A673 (cell line): Measurements from ENCODE around the gene HRH1. TPM values are rescaled to one million over a fixed set of nuclear protein-coding genes. Genes with fewer than 3 reads are reported as not detected.
"Not testable (repeated sequence)": the region's sequence is repeated elsewhere in the genome, so short reads cannot be mapped to it uniquely, and the experiment has no call there.

Experiments used
- Bru-seq: library from RNA; stranded (reverse); fragments of 400-500 nt; gene quantifications from one replicate; lab custom pipeline; 2021; lab: Mats Ljungman, UMichigan
- BruChase-seq, 2 experiments: library from RNA; stranded (reverse); fragments of 400-500 nt; gene quantifications; one replicate each; lab custom pipeline; 2021; lab: Mats Ljungman, UMichigan
- BruUV-seq: library from RNA; stranded (reverse); fragments of 400-500 nt; replicated peaks from 2 replicates; lab custom pipeline; 2021; lab: Mats Ljungman, UMichigan
- CTCF ChIA-PET: fragments of 300-600 bp; sonication (Branson Sonifier 250); formaldehyde crosslinking; loops from one replicate; lab custom pipeline; 2022; ENCODE audit warnings: antibody characterized with exemption; lab: Charles Lee
- POLR2A ChIA-PET: fragments of 300-600 bp; sonication (Branson Sonifier 250); formaldehyde crosslinking; loops from one replicate; lab custom pipeline; 2022; ENCODE audit warnings: antibody characterized with exemption; ENCODE audit not compliant: low non-redundant PET; lab: Charles Lee
- DNase-seq: peaks from one replicate; pipeline ENCODE4 v3.0.0-alpha.2; 2015; ENCODE audit warnings: low spot score
- H3K27ac ChIP-seq: fragments of 200-600 bp; sonication (generic); 2 replicates; pipeline ENCODE4 v1.5.1; 2016; ENCODE audit warnings: mixed run types, low read depth, mild to moderate bottlenecking, mixed read lengths, antibody characterized with exemption, low read length; ENCODE audit not compliant: poor library complexity, severe bottlenecking
- H3K27me3 ChIP-seq: fragments of 200-600 bp; sonication (generic); replicated peaks from 2 replicates; pipeline ENCODE4 v1.6.1; 2017; ENCODE audit warnings: mixed run types, low read depth, mild to moderate bottlenecking, mixed read lengths, antibody characterized with exemption, low read length; ENCODE audit not compliant: insufficient read depth, poor library complexity
- H3K36me3 ChIP-seq: fragments of 200-600 bp; sonication (generic); 2 replicates; pipeline ENCODE4 v1.6.1; 2016; ENCODE audit warnings: mixed run types, mild to moderate bottlenecking, mixed read lengths, antibody characterized with exemption, low read length; ENCODE audit not compliant: insufficient read depth, poor library complexity, severe bottlenecking
- H3K4me1 ChIP-seq: fragments of 200-600 bp; sonication (generic); 2 replicates; pipeline ENCODE4 v1.6.1; 2017; ENCODE audit warnings: mixed run types, mild to moderate bottlenecking, mixed read lengths, antibody characterized with exemption, low read length; ENCODE audit not compliant: insufficient read depth, poor library complexity, severe bottlenecking
- H3K4me3 ChIP-seq: fragments of 200-600 bp; sonication (generic); 2 replicates; pipeline ENCODE4 v1.5.1; 2016; ENCODE audit warnings: low read depth, mixed run types, mild to moderate bottlenecking, mixed read lengths, low read length; ENCODE audit not compliant: poor library complexity, severe bottlenecking
- H3K9me3 ChIP-seq: fragments of 200-600 bp; sonication (generic); 2 replicates; pipeline ENCODE4 v1.6.1; 2016; ENCODE audit warnings: mixed run types, low read depth, mild to moderate bottlenecking, mixed read lengths, antibody characterized with exemption, low read length; ENCODE audit not compliant: poor library complexity, severe bottlenecking
- EZH2 ChIP-seq: fragments of 200-600 bp; sonication (generic); IDR thresholded peaks from 2 replicates; pipeline ENCODE4 v1.6.1; 2017; ENCODE audit warnings: borderline replicate concordance, low read depth, mild to moderate bottlenecking, mixed read lengths, antibody characterized with exemption, low read length; ENCODE audit not compliant: poor library complexity, severe bottlenecking
- intact Hi-C: fragments of 100-400 bp; cut with micrococcal nuclease; formaldehyde crosslinking; loops from one replicate; pipeline ENCODE4 v1.10.0; 2022; ENCODE audit not compliant: unreplicated experiment
- long read RNA-seq: library from polyadenylated mRNA; stranded (forward); transcript quantifications from one replicate; pipeline ENCODE4 v2.0.0, GENCODE V29; 2022
- total RNA-seq: library from RNA; stranded (reverse); gene quantifications from 2 replicates; pipeline ENCODE4 v1.2.3, GENCODE V29; 2021
- TF ChIP-seq, protein P1 (sequence below): fragments of 300-800, 200-600 bp; sonication (generic); conservative IDR thresholded peaks from 2 replicates; pipeline ENCODE4 v1.5.1; 2017; ENCODE audit warnings: low read depth, mild to moderate bottlenecking, antibody characterized with exemption, low read length, moderate library complexity, mixed read lengths

HRH1 gene, protein sequence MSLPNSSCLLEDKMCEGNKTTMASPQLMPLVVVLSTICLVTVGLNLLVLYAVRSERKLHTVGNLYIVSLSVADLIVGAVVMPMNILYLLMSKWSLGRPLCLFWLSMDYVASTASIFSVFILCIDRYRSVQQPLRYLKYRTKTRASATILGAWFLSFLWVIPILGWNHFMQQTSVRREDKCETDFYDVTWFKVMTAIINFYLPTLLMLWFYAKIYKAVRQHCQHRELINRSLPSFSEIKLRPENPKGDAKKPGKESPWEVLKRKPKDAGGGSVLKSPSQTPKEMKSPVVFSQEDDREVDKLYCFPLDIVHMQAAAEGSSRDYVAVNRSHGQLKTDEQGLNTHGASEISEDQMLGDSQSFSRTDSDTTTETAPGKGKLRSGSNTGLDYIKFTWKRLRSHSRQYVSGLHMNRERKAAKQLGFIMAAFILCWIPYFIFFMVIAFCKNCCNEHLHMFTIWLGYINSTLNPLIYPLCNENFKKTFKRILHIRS
- total RNA-seq (0.81 and 0.92 TPM in 2 replicates), Bru-seq, nascent RNA (percentile 30 among the genes with signal in this experiment), BruChase-seq, experiment 1, labeled RNA remaining after a 2-hour chase (percentile 24 among the genes with signal in this experiment), BruChase-seq, experiment 2, labeled RNA remaining after a 6-hour chase (percentile 22 among the genes with signal in this experiment)
- long read RNA-seq, full-length matches to known transcripts = 1 of 2 reads
- long read RNA-seq, partial matches to known transcripts = 0 of 2 reads
- long read RNA-seq, other reads (novel, unspliced or antisense) = 1 of 2 reads

- Histone ChIP-seq H3K27me3 (peaks cover 22% of the 10 kb centered on the region), H3K27ac (no peak within 1 kb of the TSS), H3K4me3 (peak within 1 kb of the TSS; percentile 37), H3K9me3 (no peaks in the 10 kb centered on the region), H3K4me1 (peaks cover 5% of the 10 kb centered on the region), H3K36me3 (no peaks in the 10 kb centered on the region)
- TF ChIP-seq EZH2 = no peak
- TF ChIP-seq, protein P1, sequence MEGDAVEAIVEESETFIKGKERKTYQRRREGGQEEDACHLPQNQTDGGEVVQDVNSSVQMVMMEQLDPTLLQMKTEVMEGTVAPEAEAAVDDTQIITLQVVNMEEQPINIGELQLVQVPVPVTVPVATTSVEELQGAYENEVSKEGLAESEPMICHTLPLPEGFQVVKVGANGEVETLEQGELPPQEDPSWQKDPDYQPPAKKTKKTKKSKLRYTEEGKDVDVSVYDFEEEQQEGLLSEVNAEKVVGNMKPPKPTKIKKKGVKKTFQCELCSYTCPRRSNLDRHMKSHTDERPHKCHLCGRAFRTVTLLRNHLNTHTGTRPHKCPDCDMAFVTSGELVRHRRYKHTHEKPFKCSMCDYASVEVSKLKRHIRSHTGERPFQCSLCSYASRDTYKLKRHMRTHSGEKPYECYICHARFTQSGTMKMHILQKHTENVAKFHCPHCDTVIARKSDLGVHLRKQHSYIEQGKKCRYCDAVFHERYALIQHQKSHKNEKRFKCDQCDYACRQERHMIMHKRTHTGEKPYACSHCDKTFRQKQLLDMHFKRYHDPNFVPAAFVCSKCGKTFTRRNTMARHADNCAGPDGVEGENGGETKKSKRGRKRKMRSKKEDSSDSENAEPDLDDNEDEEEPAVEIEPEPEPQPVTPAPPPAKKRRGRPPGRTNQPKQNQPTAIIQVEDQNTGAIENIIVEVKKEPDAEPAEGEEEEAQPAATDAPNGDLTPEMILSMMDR = no peak
- intact Hi-C loops = no loop called here
- peak; percentile 30 for DNase-seq
- ChIA-PET POLR2A (no interaction called here), CTCF (interaction anchor here (0.6 to 1.8 kb wide), 2 partner anchors 124 to 181 kb away, joined by 5 to 18 read pairs; no protein-coding TSS in a partner anchor)
- BruUV-seq = no TSS peak
These were observed at the start of gene HRH1 for GRCh38 chr3:11154036-11154952. Gene HRH1 (plus strand): TSS chr3:11154493. CDS start chr3:11259038, 104,545 bp downstream.

GRCh38 chr3:11113316-11113715 is 41.0 kb upstream of the HRH1 start:
- DNase-seq = not testable (repeated sequence)

DNA sequence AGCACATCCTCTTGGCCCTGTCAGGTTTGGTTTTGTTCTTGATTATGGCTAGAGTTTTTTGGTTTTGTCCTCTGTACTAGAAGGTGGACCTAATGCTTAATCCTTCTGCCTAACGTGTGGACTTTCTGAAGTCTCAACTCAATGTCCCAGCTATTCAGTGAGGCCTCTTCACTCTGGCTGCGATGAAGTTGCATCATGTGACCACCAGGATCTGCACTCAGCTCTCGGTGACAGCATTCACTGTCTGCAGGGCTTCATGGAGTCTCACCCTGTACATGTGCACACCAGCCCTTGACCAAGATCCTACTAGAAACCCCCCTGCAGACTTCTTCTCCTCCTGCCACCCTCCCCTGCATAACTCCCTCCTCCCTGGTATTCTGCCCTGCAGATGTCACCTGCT is 38.7 kb upstream of the HRH1 start:
- Histone ChIP-seq H3K36me3 (no peaks in the 10 kb centered on the region), H3K9me3 (no peaks in the 10 kb centered on the region), H3K27ac (no peak overlapping the region), H3K4me1 (no peaks in the 10 kb centered on the region), H3K4me3 (no peak overlapping the region), H3K27me3 (peaks cover 10% of the 10 kb centered on the region)
- TF ChIP-seq, protein P1 = no peak
- TF ChIP-seq EZH2 = no peak
- DNase-seq = no peak
- POLR2A ChIA-PET = no interaction called here
- intact Hi-C loops = no loop called here
- no TSS peak for BruUV-seq
- CTCF ChIA-PET = no interaction called here

More at GRCh38 chr3:11113316-11113715, 41.0 kb upstream of the HRH1 start:
- POLR2A ChIA-PET, H3K4me3 ChIP-seq, BruUV-seq, H3K4me1 ChIP-seq, H3K9me3 ChIP-seq, CTCF ChIA-PET, intact Hi-C loops, H3K27ac ChIP-seq, H3K36me3 ChIP-seq: not testable (repeated sequence)
- peaks cover 17% of the 10 kb centered on the region for H3K27me3 ChIP-seq
